ENCODE measurements around the gene DCAF12L1.

The DCAF12L1 gene

GRCh38 chrX:126552313-126553022 lies at the start of gene DCAF12L1:
DCAF12L1 (minus strand) TSS chrX:126552814; CDS start chrX:126552608, 206 bp downstream.
- TF ChIP-seq GATA2 (IDR thresholded peaks at IDR 0.05; ENCODE audit: low read depth, low read length): no peak
- no peak for TF ChIP-seq GATA3 (IDR thresholded peaks at IDR 0.05; ENCODE audit: low read depth, low read length)

GRCh38 chrX:126580877-126581276 lies 28.3 kb upstream of the DCAF12L1 start:
- no peak for TF ChIP-seq GATA2 (IDR thresholded peaks at IDR 0.05; ENCODE audit: low read depth, low read length)
- no peak for TF ChIP-seq GATA3 (IDR thresholded peaks at IDR 0.05; ENCODE audit: low read depth, low read length)

GRCh38 chrX:126575911-126576310 lies 23.3 kb upstream of the DCAF12L1 start:
- TF ChIP-seq GATA3 (IDR thresholded peaks at IDR 0.05; ENCODE audit: low read depth, low read length): no peak
- no peak for TF ChIP-seq GATA2 (IDR thresholded peaks at IDR 0.05; ENCODE audit: low read depth, low read length)

GRCh38 chrX:126557151-126557550 lies 4.5 kb upstream of the DCAF12L1 start:
- TF ChIP-seq GATA2 (IDR thresholded peaks at IDR 0.05; ENCODE audit: low read depth, low read length): no peak
- TF ChIP-seq GATA3 (IDR thresholded peaks at IDR 0.05; ENCODE audit: low read depth, low read length): no peak

- TF ChIP-seq GATA3 (IDR thresholded peaks at IDR 0.05; ENCODE audit: low read depth, low read length) (no peak), GATA2 (IDR thresholded peaks at IDR 0.05; ENCODE audit: low read depth, low read length) (no peak)
Measured at GRCh38 chrX:126551725-126552312, 795 bp downstream of the DCAF12L1 start.

GRCh38 chrX:126551306-126551705 lies 1.3 kb downstream of the DCAF12L1 start:
- TF ChIP-seq GATA3 (IDR thresholded peaks at IDR 0.05; ENCODE audit: low read depth, low read length): no peak
- no peak for TF ChIP-seq GATA2 (IDR thresholded peaks at IDR 0.05; ENCODE audit: low read depth, low read length)

GRCh38 chrX:126550816-126551215 lies 1.8 kb downstream of the DCAF12L1 start:
- TF ChIP-seq GATA2 (IDR thresholded peaks at IDR 0.05; ENCODE audit: low read depth, low read length): no peak
- no peak for TF ChIP-seq GATA3 (IDR thresholded peaks at IDR 0.05; ENCODE audit: low read depth, low read length)

- no peak for TF ChIP-seq GATA3 (IDR thresholded peaks at IDR 0.05; ENCODE audit: low read depth, low read length)
- TF ChIP-seq GATA2 (IDR thresholded peaks at IDR 0.05; ENCODE audit: low read depth, low read length): no peak
Measured at GRCh38 chrX:126509923-126510322, 42.7 kb downstream of the DCAF12L1 start.
